ENCODE measurements around the gene DACT3. TPM values are rescaled to one million over a fixed set of nuclear protein-coding genes. Genes with fewer than 3 reads are reported as not detected.

Gene DACT3
- total RNA-seq, 1 donor from 2014 or later: 11.2 TPM

GRCh38 chr19:46640656-46641055 lies 20.3 kb downstream of the DACT3 start:
- Mint-ChIP-seq H3K27me3 (ENCODE audit: unreplicated experiment) (peaks cover 2% of the 10 kb centered on the region), H3K4me3 (ENCODE audit: unreplicated experiment) (peak overlapping the region; percentile 46), H3K36me3 (ENCODE audit: unreplicated experiment) (no peaks in the 10 kb centered on the region), H3K4me1 (ENCODE audit: unreplicated experiment) (peaks cover 5% of the 10 kb centered on the region), H3K27ac (ENCODE audit: unreplicated experiment) (no peak overlapping the region), H3K9me3 (ENCODE audit: unreplicated experiment) (no peaks in the 10 kb centered on the region)
- no peak for DNase-seq (ENCODE audit: extremely low spot score, unreplicated experiment)
- no peak for TF ChIP-seq CTCF (IDR thresholded peaks at IDR 0.05)

GRCh38 chr19:46639358-46640182 lies 21.4 kb downstream of the DACT3 start:
- H3K36me3 Mint-ChIP-seq (ENCODE audit: unreplicated experiment): no peaks in the 10 kb centered on the region
- no peak for TF ChIP-seq CTCF (IDR thresholded peaks at IDR 0.05)
- H3K4me3 Mint-ChIP-seq (ENCODE audit: unreplicated experiment): no peak overlapping the region
- H3K27me3 Mint-ChIP-seq (ENCODE audit: unreplicated experiment): peaks cover 3% of the 10 kb centered on the region
- peaks cover 5% of the 10 kb centered on the region for H3K4me1 Mint-ChIP-seq (ENCODE audit: unreplicated experiment)
- DNase-seq (ENCODE audit: extremely low spot score, unreplicated experiment): peak; percentile 87
- no peak overlapping the region for H3K27ac Mint-ChIP-seq (ENCODE audit: unreplicated experiment)
- H3K9me3 Mint-ChIP-seq (ENCODE audit: unreplicated experiment): no peaks in the 10 kb centered on the region

- Mint-ChIP-seq H3K36me3 (ENCODE audit: unreplicated experiment) (no peaks in the 10 kb centered on the region), H3K4me1 (ENCODE audit: unreplicated experiment) (peaks cover 7% of the 10 kb centered on the region), H3K27ac (ENCODE audit: unreplicated experiment) (no peak overlapping the region), H3K9me3 (ENCODE audit: unreplicated experiment) (no peaks in the 10 kb centered on the region), H3K27me3 (ENCODE audit: unreplicated experiment) (peaks cover 6% of the 10 kb centered on the region), H3K4me3 (ENCODE audit: unreplicated experiment) (no peak overlapping the region)
- no peak for DNase-seq (ENCODE audit: extremely low spot score, unreplicated experiment)
- no peak for TF ChIP-seq CTCF (IDR thresholded peaks at IDR 0.05)
Measured at GRCh38 chr19:46637224-46637623, 23.8 kb downstream of the DACT3 start.

- peaks cover 6% of the 10 kb centered on the region for H3K27me3 Mint-ChIP-seq (ENCODE audit: unreplicated experiment)
- peaks cover 7% of the 10 kb centered on the region for H3K4me1 Mint-ChIP-seq (ENCODE audit: unreplicated experiment)
- peak within 1 kb of the TSS; percentile 39 for H3K27ac Mint-ChIP-seq (ENCODE audit: unreplicated experiment)
- no peak for DNase-seq (ENCODE audit: extremely low spot score, unreplicated experiment)
- H3K9me3 Mint-ChIP-seq (ENCODE audit: unreplicated experiment): no peaks in the 10 kb centered on the region
- no peak for TF ChIP-seq CTCF (IDR thresholded peaks at IDR 0.05)
- H3K4me3 Mint-ChIP-seq (ENCODE audit: unreplicated experiment): no peak within 1 kb of the TSS
- H3K36me3 Mint-ChIP-seq (ENCODE audit: unreplicated experiment): no peaks in the 10 kb centered on the region
Measured at GRCh38 chr19:46635920-46636761, 24.8 kb downstream of the DACT3 start, which contains the start of gene GNG8. Gene GNG8 (minus strand): TSS chr19:46636202. CDS start chr19:46634682, 1,520 bp downstream.

All from osteocyte (in vitro differentiated cells).